H1 (cell line): Measurements from ENCODE around the gene BTBD9. TPM values are rescaled to one million over a fixed set of nuclear protein-coding genes. Genes with fewer than 3 reads are reported as not detected.

Experiments used
- CTCF ChIA-PET: fragments of 300-600 bp; sonication (Branson Sonifier 250); formaldehyde crosslinking; loops from one replicate; lab custom pipeline; 2021; ENCODE audit not compliant: partially characterized antibody; lab: Charles Lee
- POLR2A ChIA-PET: fragments of 300-600 bp; sonication (Branson Sonifier 250); formaldehyde crosslinking; loops from one replicate; lab custom pipeline; 2021; ENCODE audit warnings: inconsistent platforms; ENCODE audit not compliant: partially characterized antibody; lab: Charles Lee
- DNase-seq, 2 experiments: peaks; one replicate each; pipeline versions ENCODE4 v3.0.0 to v3.0.0-alpha.2; 2010 to 2022; ENCODE audit warnings: low spot score in 2 of 2, low read depth in 1 of 2, mixed read lengths in 1 of 2
- FAIRE-seq: peaks from 2 replicates; lab custom pipeline; 2011; peaks lifted over from hg19 to GRCh38; lab: Jason Lieb, UNC
- H2AFZ ChIP-seq: 2 replicates; pipeline ENCODE4 v1.8.1; 2012; ENCODE audit warnings: low read length, inconsistent platforms
- H2AK5ac ChIP-seq: 2 replicates; pipeline ENCODE4 v1.6.1; 2013; ENCODE audit warnings: low read depth, low read length
- H2BK120ac ChIP-seq: replicated peaks from 2 replicates; pipeline ENCODE3; 2013; ENCODE audit warnings: low read depth, low read length, inconsistent platforms
- H2BK12ac ChIP-seq: 2 replicates; pipeline ENCODE4 v1.6.1; 2013; ENCODE audit warnings: low read depth, low read length
- H2BK15ac ChIP-seq: 2 replicates; pipeline ENCODE4 v1.6.1; 2013; ENCODE audit warnings: low read length
- H2BK20ac ChIP-seq: 2 replicates; pipeline ENCODE4 v1.6.1; 2013; ENCODE audit warnings: low read length
- H2BK5ac ChIP-seq: 2 replicates; pipeline ENCODE4 v1.6.1; 2013; ENCODE audit warnings: low read depth, low read length
- H3K14ac ChIP-seq: 2 replicates; pipeline ENCODE4 v1.6.1; 2013; ENCODE audit warnings: inconsistent platforms; ENCODE audit not compliant: insufficient read length
- H3K18ac ChIP-seq: 2 replicates; pipeline ENCODE4 v1.6.1; 2013; ENCODE audit warnings: low read length; ENCODE audit errors: extremely low read depth
- H3K23ac ChIP-seq: 2 replicates; pipeline ENCODE4 v1.6.1; 2013; ENCODE audit warnings: inconsistent platforms; ENCODE audit not compliant: insufficient read length
- H3K23me2 ChIP-seq: 2 replicates; pipeline ENCODE4 v1.6.1; 2013; ENCODE audit warnings: low read depth, low read length
- H3K27ac ChIP-seq: 2 replicates; pipeline ENCODE4 v1.6.1; 2011; ENCODE audit warnings: low read depth, low read length, inconsistent platforms
- H3K27me3 ChIP-seq, 4 experiments: replicated peaks in 1 of 4; 1 replicate in 1 of 4; 2 replicates in 3 of 4; pipeline versions ENCODE4 v1.6.1 to v1.8.1; 2011 to 2013; ENCODE audit warnings: low read length in 3 of 4, mild to moderate bottlenecking in 3 of 4, inconsistent platforms in 2 of 4, mixed read lengths in 2 of 4, moderate library complexity in 1 of 4; ENCODE audit not compliant: control insufficient read depth in 3 of 4, insufficient read depth in 3 of 4; ENCODE audit errors: extremely low read depth in 1 of 4
- H3K36me3 ChIP-seq, 4 experiments: 2 replicates each; pipeline versions ENCODE4 v1.6.1 to v1.8.1; 2011 to 2013; ENCODE audit warnings: mild to moderate bottlenecking in 4 of 4, low read length in 3 of 4, moderate library complexity in 2 of 4, control low read depth in 1 of 4, inconsistent platforms in 1 of 4; ENCODE audit not compliant: insufficient read depth in 4 of 4, control insufficient read depth in 2 of 4
- H3K4ac ChIP-seq: replicated peaks from 2 replicates; pipeline ENCODE3; 2013; ENCODE audit warnings: low read length, low read depth, mixed read lengths, inconsistent platforms; ENCODE audit not compliant: insufficient read length
- H3K4me1 ChIP-seq, 4 experiments: replicated peaks in 1 of 4; 1 replicate in 1 of 4; 2 replicates in 3 of 4; pipeline versions ENCODE4 v1.6.1 to v1.8.1; 2011 to 2013; ENCODE audit warnings: low read length in 3 of 4, inconsistent platforms in 2 of 4, mixed read lengths in 1 of 4; ENCODE audit not compliant: insufficient read depth in 4 of 4, control insufficient read depth in 3 of 4
- H3K4me2 ChIP-seq, 2 experiments: 2 replicates each; pipeline versions ENCODE4 v1.6.1 to v1.8.1; 2011 to 2013; ENCODE audit warnings: low read depth in 2 of 2, low read length in 2 of 2, control low read depth in 1 of 2, inconsistent platforms in 1 of 2, mild to moderate bottlenecking in 1 of 2; ENCODE audit not compliant: insufficient read depth in 1 of 2
- H3K4me3 ChIP-seq, 4 experiments: fragments of 200-600, 300-600 bp in 1 of 4; sonication (generic), shearing (Covaris generic), sonication (Bioruptor Twin) in 1 of 4; 2 replicates each; pipeline versions ENCODE4 v1.5.1 to v1.8.1; 2011 to 2016; ENCODE audit warnings: low read length in 4 of 4, low read depth in 3 of 4, control low read depth in 2 of 4, inconsistent platforms in 2 of 4, mild to moderate bottlenecking in 2 of 4, mixed read lengths in 1 of 4, moderate library complexity in 1 of 4; ENCODE audit not compliant: insufficient read depth in 2 of 4; ENCODE audit errors: extremely low read depth in 1 of 4
- H3K56ac ChIP-seq: replicated peaks from 2 replicates; pipeline ENCODE3; 2013; ENCODE audit warnings: low read depth, mild to moderate bottlenecking, mixed read lengths, low read length, inconsistent platforms; ENCODE audit not compliant: insufficient read length
- H3K79me1 ChIP-seq: 2 replicates; pipeline ENCODE4 v1.6.1; 2013; ENCODE audit warnings: low read depth, low read length, control low read depth
- H3K79me2 ChIP-seq, 2 experiments: 2 replicates each; pipeline versions ENCODE4 v1.6.1 to v1.8.1; 2012 to 2013; ENCODE audit warnings: low read length in 2 of 2, mild to moderate bottlenecking in 2 of 2, inconsistent platforms in 1 of 2; ENCODE audit not compliant: insufficient read depth in 2 of 2, control insufficient read depth in 1 of 2
- H3K9ac ChIP-seq, 4 experiments: replicated peaks in 1 of 4; 1 replicate in 1 of 4; 2 replicates in 3 of 4; pipeline versions ENCODE4 v1.6.1 to v1.8.1; 2011 to 2013; ENCODE audit warnings: low read depth in 3 of 4, low read length in 3 of 4, control low read depth in 2 of 4, mild to moderate bottlenecking in 2 of 4, moderate library complexity in 2 of 4, inconsistent platforms in 1 of 4; ENCODE audit errors: extremely low read depth in 1 of 4
- H3K9me3 ChIP-seq, 2 experiments: 2 replicates each; pipeline versions ENCODE4 v1.6.1 to v1.8.1; 2012 to 2013; ENCODE audit warnings: mild to moderate bottlenecking in 2 of 2, moderate library complexity in 2 of 2, control low read depth in 1 of 2, inconsistent platforms in 1 of 2, low read depth in 1 of 2, low read length in 1 of 2, mixed read lengths in 1 of 2; ENCODE audit not compliant: insufficient read depth in 2 of 2
- H4K20me1 ChIP-seq, 2 experiments: replicated peaks in 1 of 2; 2 replicates each; pipeline versions ENCODE3 to v1.8.1; 2011 to 2013; ENCODE audit warnings: inconsistent platforms in 2 of 2, low read length in 2 of 2, mild to moderate bottlenecking in 1 of 2; ENCODE audit not compliant: insufficient read depth in 2 of 2, control insufficient read depth in 1 of 2
- H4K5ac ChIP-seq: 2 replicates; pipeline ENCODE4 v1.6.1; 2013; ENCODE audit warnings: low read length, low read depth, mixed read lengths, inconsistent platforms; ENCODE audit not compliant: insufficient read length
- H4K8ac ChIP-seq: 2 replicates; pipeline ENCODE4 v1.8.0; 2013; ENCODE audit warnings: mild to moderate bottlenecking, moderate library complexity, low read length, inconsistent platforms; ENCODE audit not compliant: insufficient read depth; ENCODE audit errors: extremely low read depth
- H4K91ac ChIP-seq: replicated peaks from 2 replicates; pipeline ENCODE3; 2013; ENCODE audit warnings: low read length, mixed read lengths, inconsistent platforms; ENCODE audit not compliant: insufficient read length
- BACH1 ChIP-seq: IDR thresholded peaks from 2 replicates; pipeline ENCODE4 v1.6.1; 2012; ENCODE audit warnings: low read length, improper control_type of control experiment
- CBX5 ChIP-seq: fragments of 300-800, 300-1000 bp; sonication (generic); IDR thresholded peaks from 2 replicates; pipeline ENCODE4 v1.7.1; 2016; ENCODE audit warnings: antibody characterized with exemption, low read length, low read depth
- CBX8 ChIP-seq: fragments of 300-800, 300-1000 bp; sonication (generic); IDR thresholded peaks from 2 replicates; pipeline ENCODE4 v1.7.1; 2016; ENCODE audit warnings: low read depth, low read length, borderline replicate concordance
- CEBPB ChIP-seq: IDR thresholded peaks from 2 replicates; pipeline ENCODE4 v1.6.1; 2012; ENCODE audit warnings: low read depth, low read length
- GTF2F1 ChIP-seq: IDR thresholded peaks from 2 replicates; pipeline ENCODE4 v1.6.1; 2012; ENCODE audit warnings: low read depth, low read length, improper control_type of control experiment, borderline replicate concordance
- JUND ChIP-seq: IDR thresholded peaks from 2 replicates; pipeline ENCODE4 v1.6.1; 2011; ENCODE audit warnings: mild to moderate bottlenecking, improper control_type of control experiment, low read length
- KDM1A ChIP-seq: fragments of 200-600, 300-600 bp; sonication (generic); IDR thresholded peaks from 2 replicates; pipeline ENCODE4 v1.7.1; 2016; ENCODE audit warnings: mild to moderate bottlenecking, low read length, borderline replicate concordance
- KDM5A ChIP-seq: fragments of 200-600 bp; IDR thresholded peaks from 2 replicates; pipeline ENCODE4 v1.7.1; 2012; ENCODE audit warnings: mild to moderate bottlenecking, low read length, inconsistent platforms, mixed read lengths
- NRF1 ChIP-seq: IDR thresholded peaks from 2 replicates; pipeline ENCODE4 v1.6.1; 2011; ENCODE audit warnings: mild to moderate bottlenecking, low read depth, low read length, improper control_type of control experiment
- POLR2A ChIP-seq, 2 experiments: IDR thresholded peaks; 1 replicate in 1 of 2; 2 replicates in 1 of 2; pipeline ENCODE4 v1.6.1; 2011; ENCODE audit warnings: low read depth in 2 of 2, low read length in 2 of 2, mild to moderate bottlenecking in 2 of 2; ENCODE audit errors: control extremely low read depth in 1 of 2
- POU5F1 ChIP-seq: IDR thresholded peaks from 2 replicates; pipeline ENCODE4 v1.6.1; 2011; ENCODE audit warnings: low read depth, mild to moderate bottlenecking, low read length, moderate library complexity
- RFX5 ChIP-seq: IDR thresholded peaks from 2 replicates; pipeline ENCODE4 v1.6.1; 2011; ENCODE audit warnings: low read depth, low read length, improper control_type of control experiment, borderline replicate concordance
- SIX5 ChIP-seq: IDR thresholded peaks from 2 replicates; pipeline ENCODE4 v1.6.1; 2011; ENCODE audit warnings: mild to moderate bottlenecking, low read depth, low read length
- SP4 ChIP-seq: IDR thresholded peaks from 2 replicates; pipeline ENCODE4 v1.6.1; 2012; ENCODE audit warnings: low read length, inconsistent platforms
- SRF ChIP-seq: IDR thresholded peaks from 2 replicates; pipeline ENCODE4 v1.6.1; 2011; ENCODE audit warnings: mild to moderate bottlenecking, low read depth, low read length, moderate library complexity
- WGBS, 2 experiments: shearing (Covaris generic) in 1 of 2; methylation state at CpG; one replicate each; pipeline versions ENCODE4 v1.1.6 to v1.1.7; 2013 to 2015; ENCODE audit warnings: low lambda C conversion rate in 2 of 2, mixed read lengths in 2 of 2, inconsistent platforms in 1 of 2, low coverage in 1 of 2, missing lambda C conversion rate in 1 of 2; ENCODE audit not compliant: insufficient replicate concordance in 2 of 2, insufficient coverage in 1 of 2, insufficient read length in 1 of 2; ENCODE audit errors: extremely low coverage in 1 of 2, missing lambda C conversion rate in 1 of 2; 5-methylcytosine and 5-hydroxymethylcytosine counted together
- polyA plus RNA-seq, 7 experiments: library from polyadenylated mRNA; depleted of rRNA in 3 of 7; stranded (reverse) in 5 of 7; unstranded in 2 of 7; fragments of >200 nt in 5 of 7; fragments of 200-250 nt in 2 of 7; gene quantifications; 1 replicate in 5 of 7; 2 replicates in 1 of 7; 4 replicates in 1 of 7; pipeline versions ENCODE4 v1.2.1 to v1.2.3, GENCODE V29; 2011 to 2013; ENCODE audit warnings: missing spikeins in 2 of 7, mixed read lengths in 2 of 7
- total RNA-seq: library from RNA; stranded (reverse); fragmentation: NEBNext Ultra II Directional; extraction: Animal tissue kit (Norgen Biotek cat#: 25700); gene quantifications from 2 replicates; pipeline ENCODE4 v1.2.1, GENCODE V29; 2021

The BTBD9 gene
- total and polyA plus RNA-seq, 2 of the 8 experiments (the other 6 are each of a cell fraction or from before 2014, with no cell fraction given): 0.92 to 4.1 TPM

DNA sequence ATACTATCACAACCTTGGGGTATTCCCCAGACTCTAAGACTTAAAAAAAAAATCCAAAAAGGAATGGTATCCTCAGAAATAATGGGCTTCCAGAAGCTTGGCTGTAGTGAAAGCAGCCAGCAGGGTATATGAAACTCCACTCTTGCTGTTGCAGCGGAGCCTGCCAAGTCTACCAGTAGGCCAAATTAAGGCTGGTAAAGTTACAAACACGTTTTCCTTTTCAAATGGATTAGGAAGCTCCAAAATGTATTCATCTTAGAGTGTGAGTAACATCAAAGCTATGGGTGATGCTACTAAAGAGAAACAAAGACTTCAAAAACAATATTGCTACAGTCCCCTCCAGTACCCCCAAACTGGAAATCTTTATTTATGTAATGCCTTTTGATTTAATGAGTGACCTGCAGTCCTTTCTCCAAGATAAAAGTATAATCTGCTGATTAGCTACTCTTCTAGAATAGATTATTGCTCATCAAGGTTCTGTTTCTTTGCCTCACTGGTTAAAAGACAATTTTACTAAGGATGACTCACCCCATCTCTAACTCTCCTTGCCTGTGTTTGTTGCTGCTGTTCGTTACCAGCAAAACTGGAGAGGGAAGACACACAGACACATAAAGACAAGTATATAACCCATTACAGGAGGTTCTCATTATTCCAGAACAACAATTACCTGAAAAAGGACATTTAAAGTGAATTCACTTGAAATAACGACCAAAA lies 84.9 kb downstream of the BTBD9 start:
- no peak overlapping the region for H4K5ac ChIP-seq
- no peak overlapping the region for H3K56ac ChIP-seq
- no peak overlapping the region for H2BK120ac ChIP-seq
- no peak overlapping the region for H3K14ac ChIP-seq
- no peak overlapping the region for H2BK5ac ChIP-seq
- H3K4me2 ChIP-seq: no peak overlapping the region
- H3K4me3 ChIP-seq: no peak overlapping the region
- H3K27ac ChIP-seq: no peak overlapping the region
- no peaks in the 10 kb centered on the region for H4K20me1 ChIP-seq
- H2BK20ac ChIP-seq: no peak overlapping the region
- no peak for FAIRE-seq
- no peak overlapping the region for H2AK5ac ChIP-seq
- H3K23ac ChIP-seq: no peak overlapping the region
- no peaks in the 10 kb centered on the region for H3K79me2 ChIP-seq
- no peak overlapping the region for H4K91ac ChIP-seq
- no peaks in the 10 kb centered on the region for H3K36me3 ChIP-seq
- no peaks in the 10 kb centered on the region for H3K79me1 ChIP-seq
- H3K18ac ChIP-seq: no peak overlapping the region
- H3K9ac ChIP-seq: no peak overlapping the region
- no peaks in the 10 kb centered on the region for H3K27me3 ChIP-seq
- H3K9me3 ChIP-seq: no peaks in the 10 kb centered on the region
- WGBS, 2 experiments: 70% methylated on average over 4 of the region's 4 CpGs; no CpG with 5 or more reads in 1 of the 2 experiments
- no peaks in the 10 kb centered on the region for H3K23me2 ChIP-seq
- H2AFZ ChIP-seq: no peak overlapping the region
- H3K4ac ChIP-seq: no peak overlapping the region
- ChIA-PET POLR2A (no interaction called here), CTCF (interaction anchor here (1.2 kb wide), 1 partner anchor 61 kb away, joined by 3 read pairs; no protein-coding TSS in a partner anchor)
- no peak overlapping the region for H4K8ac ChIP-seq
- no peak overlapping the region for H2BK12ac ChIP-seq
- H2BK15ac ChIP-seq: no peak overlapping the region
- DNase-seq: no peak
- H3K4me1 ChIP-seq: no peaks in the 10 kb centered on the region
- TF ChIP-seq SP4: no peak
- no peak for TF ChIP-seq JUND
- TF ChIP-seq BACH1: no peak
- no peak for TF ChIP-seq SRF
- no peak for TF ChIP-seq NRF1
- TF ChIP-seq CBX5: no peak
- TF ChIP-seq SIX5: no peak
- no peak for TF ChIP-seq CEBPB
- no peak for TF ChIP-seq CBX8
- no peak for TF ChIP-seq KDM5A
- TF ChIP-seq POU5F1: no peak
- TF ChIP-seq GTF2F1: no peak
- TF ChIP-seq RFX5: no peak
- no peak for TF ChIP-seq POLR2A (IDR thresholded peaks at IDR 0.05; ENCODE audit: control extremely low read depth in 1 of 2, low read depth in 2 of 2, low read length in 2 of 2)
- no peak for TF ChIP-seq KDM1A
